Heart right ventricle (tissue), 16 donors: ENCODE results near the gene C9orf50. TPM values are rescaled to one million over a fixed set of nuclear protein-coding genes. Genes with fewer than 3 reads are reported as not detected.

ENCODE experiments used
- ATAC-seq, 8 donors: fragments of 200-7000 bp; cut with Tn5 transposase; one replicate each; pipeline ENCODE4 v1.9.1; 2020; ENCODE audit warnings: mild to moderate bottlenecking in 8 of 8, moderate library complexity in 8 of 8, moderate number of reproducible peaks in 1 of 8
- DNase-seq, 2 donors: peaks; one replicate each; pipeline ENCODE4 v3.0.0-alpha.2; 2020
- H3K27ac ChIP-seq, 10 donors: fragments of 200-600 bp; sonication (generic) in 2 of 10; one replicate each; pipeline versions ENCODE4 v1.5.0 to v1.8.0; 2020 to 2022; ENCODE audit warnings: mild to moderate bottlenecking in 3 of 10
- H3K27me3 ChIP-seq, 7 donors: fragments of 200-600 bp; one replicate each; pipeline ENCODE4 v1.8.0; 2021 to 2022; ENCODE audit warnings: mild to moderate bottlenecking in 2 of 7
- H3K36me3 ChIP-seq, 9 donors: fragments of 200-600 bp; sonication (generic) in 1 of 9; one replicate each; pipeline versions ENCODE4 v1.5.0 to v1.8.0; 2020 to 2022; ENCODE audit warnings: mild to moderate bottlenecking in 2 of 9
- H3K4me1 ChIP-seq, 9 donors: fragments of 200-600 bp; sonication (generic) in 1 of 9; one replicate each; pipeline versions ENCODE4 v1.5.0 to v1.8.0; 2020 to 2022; ENCODE audit warnings: mild to moderate bottlenecking in 4 of 9
- H3K4me3 ChIP-seq, 10 donors: fragments of 200-600 bp; sonication (generic) in 2 of 10; one replicate each; pipeline versions ENCODE4 v1.5.0 to v1.8.0; 2020 to 2022; ENCODE audit warnings: mild to moderate bottlenecking in 7 of 10, moderate library complexity in 2 of 10
- H3K9me3 ChIP-seq, 11 donors: fragments of 200-600 bp in 10 of 11; sonication (generic) in 2 of 11; one replicate each; pipeline versions ENCODE4 v1.5.0 to v1.8.0; 2013 to 2022; ENCODE audit warnings: mild to moderate bottlenecking in 2 of 11, control low read depth in 1 of 11, moderate library complexity in 1 of 11
- CTCF ChIP-seq, 9 donors: fragments of 200-600 bp; sonication (generic) in 2 of 9; IDR thresholded peaks; one replicate each; pipeline versions ENCODE4 v1.5.0 to v1.8.0; 2021 to 2022; ENCODE audit warnings: antibody characterized with exemption in 9 of 9, mild to moderate bottlenecking in 5 of 9, moderate library complexity in 1 of 9
- WGBS, 2 donors: extraction: QIAGEN DNeasy Blood & Tissue Kit; methylation state at CpG; one replicate each; pipeline ENCODE4 v1.1.7; 2013; ENCODE audit warnings: inconsistent platforms in 1 of 2; 5-methylcytosine and 5-hydroxymethylcytosine counted together
- intact Hi-C, 10 donors: fragments of 100-400 bp; cut with DNase I; formaldehyde crosslinking; loops; one replicate each; pipeline versions ENCODE4 v1.11.1 to v1.14.2; 2022
- long read RNA-seq, 3 donors: library from polyadenylated mRNA; unstranded; transcript quantifications; one replicate each; pipeline ENCODE4 v2.0.0, GENCODE V29; 2020 to 2021
- polyA plus RNA-seq, 2 donors: library from polyadenylated mRNA; stranded (reverse); fragments of 200-250 nt; gene quantifications; one replicate each; pipeline ENCODE4 v1.2.3, GENCODE V29; 2013
- total RNA-seq, 10 donors: library from RNA; stranded (reverse); fragmentation: NEBNext Ultra II Directional in 3 of 10; extraction: Animal tissue kit (Norgen Biotek cat#: 25700) in 3 of 10; gene quantifications; one replicate each; pipeline versions ENCODE4 v1.2.1 to v1.2.4, GENCODE V29; 2021 to 2023
- donor health status: Arrhythmogenic right ventricular cardiomyopathy.
- donor health status: ischemic (EF 13 %, LVEDD 7.1; RV severe dilation, severe dysfunction).
- donor health status: healthy with polysubstance abuse.
- donor health status: DM: no; HTN: yes; CAD: no.
- donor health status: DM: no; HTN: no; CAD: no.
- donor health status: ischemic (EF 25% LVEDD 6.9; RV normal size, moderate dysfunction).
- donor health status: ischemic (EF 25% LVEDD 5.7; RV mildly dilated, moderate dysfunction).
- donor health status: healthy.
- donor health status: DM: yes; HTN: yes; CAD: no.
- donor health status: Ischemic cardiomyopathy.
- donor health status: ischemic (EF 35%, LVEDD 5.7; RV mildly dilated, moderate dysfunction).
- donor health status: nonischemic (EF 11% LVEDD 7.7; RV severe dilation, severe dysfunction).
- donor health status: DM: yes; HTN: yes; CAD: no.
- donor health status: PGD.
- donor health status: ischemic (EF 29% LVEDD 5.4; RV normal size, mild dysfunction).
- donor health status: nonischemic (EF 23%, LVEDD 6.1; RV moderate dilation, normal function).

C9orf50 gene
- not detected for total RNA-seq
- polyA plus RNA-seq = not detected
- long read RNA-seq, donor 1 = 0 reads
- long read RNA-seq, donor 2 = 0 reads
- long read RNA-seq, donor 3 = 0 reads

GRCh38 chr9:129620669-129621295, at the start of gene C9orf50:
Gene C9orf50 (minus strand): TSS chr9:129621101. CDS start chr9:129620574, 527 bp downstream.
- peak within 1 kb of the TSS in 4 of 10 donors; percentile 14 to 58 (median 39) for H3K27ac ChIP-seq
- H3K36me3 ChIP-seq = no peaks in the 10 kb centered on the region
- H3K4me3 ChIP-seq = peak within 1 kb of the TSS; percentile 20 to 71 (median 51)
- no peak for DNase-seq
- WGBS, 2 donors = 21 to 22% methylated on average over 21 of the region's 21 CpGs
- H3K27me3 ChIP-seq = peaks cover 0 to 33% (median 3%) of the 10 kb centered on the region in 7 donors
- no peak for TF ChIP-seq CTCF (IDR thresholded peaks at IDR 0.05)
- H3K9me3 ChIP-seq = no peaks in the 10 kb centered on the region
- ATAC-seq = no peak
- intact Hi-C loops = no loop called here
- peaks cover 6 to 33% (median 16%) of the 10 kb centered on the region in 9 donors for H3K4me1 ChIP-seq

- intact Hi-C loops = no loop called here
- Histone ChIP-seq H3K9me3 (no peaks in the 10 kb centered on the region), H3K27me3 (peaks cover 5 to 43% (median 30%) of the 10 kb centered on the region in 7 donors), H3K27ac (no peak overlapping the region), H3K4me3 (no peak overlapping the region), H3K4me1 (peaks cover 0 to 12% (median 5%) of the 10 kb centered on the region in 9 donors), H3K36me3 (no peaks in the 10 kb centered on the region)
- DNase-seq (no peak), ATAC-seq (no peak)
- TF ChIP-seq CTCF (IDR thresholded peaks at IDR 0.05) = no peak
- WGBS, 2 donors = 81 to 82% methylated on average over 13 of the region's 13 CpGs
These were observed 49.0 kb upstream of the C9orf50 start for GRCh38 chr9:129669946-129670345.

GRCh38 chr9:129669141-129669718, 48.3 kb upstream of the C9orf50 start:
- TF ChIP-seq CTCF (IDR thresholded peaks at IDR 0.05) = no peak
- DNase-seq = no peak
- no peak for ATAC-seq
- 66 to 70% methylated on average over 17 of the region's 17 CpGs for WGBS, 2 donors
- H3K36me3 ChIP-seq = no peaks in the 10 kb centered on the region
- H3K9me3 ChIP-seq = no peaks in the 10 kb centered on the region
- peaks cover 5 to 50% (median 37%) of the 10 kb centered on the region in 7 donors for H3K27me3 ChIP-seq
- H3K4me3 ChIP-seq = no peak overlapping the region
- peaks cover 0 to 17% (median 5%) of the 10 kb centered on the region in 9 donors for H3K4me1 ChIP-seq
- intact Hi-C loops = no loop called here
- H3K27ac ChIP-seq = no peak overlapping the region

GRCh38 chr9:129667850-129668249, 46.9 kb upstream of the C9orf50 start:
- Histone ChIP-seq H3K27me3 (peaks cover 5 to 61% (median 44%) of the 10 kb centered on the region in 7 donors), H3K9me3 (no peaks in the 10 kb centered on the region), H3K27ac (no peak overlapping the region), H3K4me3 (no peak overlapping the region), H3K36me3 (no peaks in the 10 kb centered on the region), H3K4me1 (peaks cover 0 to 17% (median 5%) of the 10 kb centered on the region in 9 donors)
- 86 to 88% methylated on average over 9 of the region's 9 CpGs for WGBS, 2 donors
- no peak for ATAC-seq
- no peak for TF ChIP-seq CTCF (IDR thresholded peaks at IDR 0.05)
- DNase-seq = no peak
- intact Hi-C loops = no loop called here
